SU-DHL-6 (cell line): ENCODE results near the gene NEUROD2.
A peak's percentile ranks its signal among the peaks of the same experiment; 100 is the strongest.

ENCODE experiments used
- H2AFZ ChIP-seq: fragments of 200-600 bp; sonication (generic); 2 replicates; pipeline ENCODE4 v1.6.1; 2014; ENCODE audit warnings: low read depth, mild to moderate bottlenecking, moderate library complexity, mixed read lengths, antibody characterized with exemption, low read length; ENCODE audit not compliant: severe bottlenecking
- H3F3A ChIP-seq: fragments of 200-600 bp; shearing (Covaris generic); 2 replicates; pipeline ENCODE4 v1.6.0; 2016; ENCODE audit warnings: antibody characterized with exemption, mild to moderate bottlenecking; ENCODE audit not compliant: insufficient read depth
- H3K27ac ChIP-seq: fragments of 200-600 bp; sonication (generic); 2 replicates; pipeline ENCODE4 v1.5.1; 2016; ENCODE audit warnings: low read depth, mild to moderate bottlenecking, low read length, moderate library complexity, mixed read lengths
- H3K27me3 ChIP-seq: fragments of 200-600 bp; sonication (generic), shearing (Covaris generic); 2 replicates; pipeline ENCODE4 v1.6.0; 2014; ENCODE audit warnings: mild to moderate bottlenecking, low read length
- H3K36me3 ChIP-seq: fragments of 200-600 bp; sonication (generic); 2 replicates; pipeline ENCODE4 v1.6.1; 2014; ENCODE audit warnings: mild to moderate bottlenecking, low read length, mixed read lengths
- H3K4me2 ChIP-seq: fragments of 300-600, 200-600 bp; shearing (Covaris generic), sonication (generic); 2 replicates; pipeline ENCODE4 v1.6.0; 2014; ENCODE audit warnings: low read length, low read depth, mild to moderate bottlenecking; ENCODE audit not compliant: poor library complexity, severe bottlenecking
- H3K4me3 ChIP-seq: fragments of 200-600 bp; sonication (generic); 2 replicates; pipeline ENCODE4 v1.5.1; 2014; ENCODE audit warnings: antibody characterized with exemption, low read length, mild to moderate bottlenecking, mixed read lengths; ENCODE audit not compliant: insufficient read depth, poor library complexity, severe bottlenecking
- H3K79me2 ChIP-seq: fragments of 200-600 bp; sonication (generic); 2 replicates; pipeline ENCODE4 v1.6.1; 2014; ENCODE audit warnings: mild to moderate bottlenecking, low read length, moderate library complexity; ENCODE audit not compliant: insufficient read depth
- H3K9ac ChIP-seq: fragments of 200-600 bp; sonication (generic); 2 replicates; pipeline ENCODE4 v1.7.0; 2014; ENCODE audit warnings: mild to moderate bottlenecking, low read length
- H3K9me2 ChIP-seq: fragments of 200-600 bp; sonication (generic); replicated peaks from 2 replicates; pipeline ENCODE4 v1.6.1; 2014; ENCODE audit warnings: low read length; ENCODE audit not compliant: insufficient read depth
- H3K9me3 ChIP-seq: fragments of 200-600 bp; sonication (generic); 2 replicates; pipeline ENCODE4 v1.6.1; 2014; ENCODE audit warnings: low read length, mixed read lengths; ENCODE audit not compliant: insufficient read depth
- H4K20me1 ChIP-seq: fragments of 200-600 bp; sonication (generic); 2 replicates; pipeline ENCODE4 v1.6.1; 2014; ENCODE audit warnings: low read depth, mild to moderate bottlenecking, antibody characterized with exemption, low read length, moderate library complexity, mixed read lengths
- CTCF ChIP-seq: fragments of 200-600 bp; sonication (generic); IDR thresholded peaks from one replicate; pipeline ENCODE4 v1.5.1; 2017; ENCODE audit warnings: antibody characterized with exemption, mild to moderate bottlenecking, low read length, moderate library complexity; ENCODE audit not compliant: insufficient read depth, poor library complexity, severe bottlenecking
- EZH2phosphoT487 ChIP-seq: fragments of 200-600 bp; sonication (generic), shearing (Covaris generic); conservative IDR thresholded peaks from 2 replicates; pipeline ENCODE4 v1.6.1; 2018; ENCODE audit warnings: mild to moderate bottlenecking, antibody characterized with exemption, low read length, moderate library complexity, mixed read lengths

The NEUROD2 gene

GRCh38 chr17:39636587-39636926, 28.8 kb upstream of the NEUROD2 start:
- Histone ChIP-seq H3K36me3 (no peaks in the 10 kb centered on the region), H4K20me1 (no peaks in the 10 kb centered on the region), H3K9me2 (no peaks in the 10 kb centered on the region), H3K27ac (peak overlapping the region; percentile 29; the same call in 1 of the 2 replicates), H3K4me2 (peak overlapping the region; percentile 78), H3K79me2 (peaks cover 38% of the 10 kb centered on the region), H3K9ac (peak overlapping the region; percentile 79), H2AFZ (peak overlapping the region; percentile 43), H3K27me3 (no peaks in the 10 kb centered on the region), H3K4me3 (peak overlapping the region; percentile 94), H3F3A (no peaks in the 10 kb centered on the region), H3K9me3 (no peaks in the 10 kb centered on the region)
- no peak for TF ChIP-seq EZH2phosphoT487
- TF ChIP-seq CTCF, result no peak

- TF ChIP-seq CTCF (no peak), EZH2phosphoT487 (no peak)
- H3K9ac ChIP-seq, result no peak overlapping the region
- peaks cover 30% of the 10 kb centered on the region for H3K79me2 ChIP-seq
- no peak overlapping the region for H2AFZ ChIP-seq
- no peaks in the 10 kb centered on the region for H3K9me3 ChIP-seq
- H3K27me3 ChIP-seq, result no peaks in the 10 kb centered on the region
- H3K4me3 ChIP-seq, result no peak overlapping the region
- no peaks in the 10 kb centered on the region for H3F3A ChIP-seq
- no peak overlapping the region for H3K27ac ChIP-seq
- no peak overlapping the region for H3K4me2 ChIP-seq
- no peaks in the 10 kb centered on the region for H3K9me2 ChIP-seq
- H3K36me3 ChIP-seq, result no peaks in the 10 kb centered on the region
- no peaks in the 10 kb centered on the region for H4K20me1 ChIP-seq
These were observed 28.0 kb upstream of the NEUROD2 start for GRCh38 chr17:39635614-39636176.

DNA sequence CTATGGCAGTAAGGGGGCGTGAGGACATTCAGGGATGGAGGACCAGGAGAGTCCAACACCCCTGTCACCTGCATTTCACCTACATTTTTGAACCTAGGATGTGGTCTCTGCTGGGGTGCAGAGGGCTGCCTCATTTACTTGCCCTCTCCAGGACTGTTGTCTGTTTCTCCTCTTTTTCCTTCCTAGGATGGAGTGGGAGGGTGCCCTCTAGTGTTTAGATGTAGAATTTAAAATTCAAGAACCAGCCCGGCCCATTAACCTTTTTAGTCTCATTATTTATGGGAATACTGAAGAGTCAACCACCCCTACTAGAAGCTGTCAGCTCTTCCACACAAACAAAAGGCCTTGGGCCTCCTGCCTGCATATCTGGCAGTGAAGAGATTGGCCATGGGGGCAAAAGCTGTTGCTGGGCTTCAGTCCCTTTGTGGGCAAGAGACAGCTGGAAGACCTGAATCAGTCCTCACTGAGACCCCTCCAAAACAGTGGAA, 26.7 kb upstream of the NEUROD2 start:
- Histone ChIP-seq H3F3A (no peaks in the 10 kb centered on the region), H3K27me3 (no peaks in the 10 kb centered on the region), H3K9me2 (no peaks in the 10 kb centered on the region), H3K9me3 (no peaks in the 10 kb centered on the region), H3K79me2 (peaks cover 21% of the 10 kb centered on the region), H2AFZ (no peak overlapping the region), H3K4me2 (no peak overlapping the region), H3K9ac (no peak overlapping the region), H3K27ac (no peak overlapping the region), H4K20me1 (no peaks in the 10 kb centered on the region), H3K4me3 (no peak overlapping the region), H3K36me3 (no peaks in the 10 kb centered on the region)
- TF ChIP-seq CTCF (peak; percentile 89), EZH2phosphoT487 (no peak)
